ENCODE data around the gene LY6G6F.

The LY6G6F gene

DNA sequence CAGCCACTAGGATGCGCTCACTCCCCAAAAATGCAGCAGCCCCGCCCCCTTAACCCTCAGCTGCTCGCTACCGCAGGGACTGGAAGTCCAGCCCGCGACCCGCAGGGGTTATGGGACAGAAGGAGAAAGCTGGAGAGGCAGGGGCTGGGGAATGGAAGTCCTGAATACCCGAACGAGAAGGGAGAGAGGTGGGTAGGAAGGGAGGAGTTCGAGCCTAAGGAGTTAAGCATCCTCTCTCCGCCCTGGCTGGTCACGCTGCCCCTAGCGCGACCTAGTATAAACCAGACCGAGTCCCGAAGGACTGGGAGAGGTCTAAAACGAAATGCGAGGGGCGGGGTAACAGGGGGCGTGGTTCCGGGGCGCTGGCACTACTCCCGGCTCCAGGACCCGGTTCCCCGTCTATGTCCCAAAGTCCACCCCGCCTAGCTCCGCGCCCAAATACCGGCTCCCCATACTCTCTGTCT is 22.9 kb downstream of the LY6G6F start:
- DNase-seq: peak; percentile 84 to 89
- TF ChIP-seq POLR2A (IDR thresholded peaks at IDR 0.05; ENCODE audit: low read length) (peak; percentile 64), GATA1 (IDR thresholded peaks at IDR 0.05; ENCODE audit: low read depth, low read length) (no peak)

DNA sequence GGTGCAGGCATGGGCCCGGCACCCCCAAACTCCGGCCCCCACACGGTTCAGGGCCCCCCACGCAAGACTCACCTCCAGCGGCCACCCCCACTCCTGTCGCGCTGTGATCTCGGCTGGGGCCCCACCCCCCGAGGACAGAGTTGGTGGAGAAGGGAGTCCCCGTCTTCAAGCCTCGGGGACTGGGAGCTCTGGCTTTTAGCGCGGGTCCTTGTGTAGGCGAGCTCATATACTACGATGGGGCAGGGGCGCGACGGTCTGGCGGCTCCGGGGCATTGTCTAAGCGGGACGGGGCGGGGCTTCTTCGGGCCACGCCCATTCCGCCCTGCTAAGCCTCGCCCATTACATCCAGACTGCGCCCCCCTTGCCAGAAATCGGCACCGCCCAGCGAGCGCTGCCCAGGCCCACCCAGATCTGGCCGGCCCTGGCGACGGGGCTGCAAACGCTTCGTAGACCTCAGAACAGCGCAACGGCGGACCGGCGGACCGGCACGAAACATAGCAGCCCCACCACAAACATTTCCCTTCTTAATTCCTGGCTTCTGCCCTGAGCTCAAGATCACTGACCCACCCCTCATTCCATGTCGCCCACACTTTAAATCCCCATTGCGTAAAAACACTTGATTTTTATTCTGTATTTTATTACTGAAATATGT is 23.4 kb downstream of the LY6G6F start:
- peak; percentile 87 to 88 for DNase-seq
- TF ChIP-seq GATA1 (IDR thresholded peaks at IDR 0.05; ENCODE audit: low read depth, low read length): no peak
- TF ChIP-seq POLR2A (IDR thresholded peaks at IDR 0.05; ENCODE audit: low read length): peak; percentile 54

DNA sequence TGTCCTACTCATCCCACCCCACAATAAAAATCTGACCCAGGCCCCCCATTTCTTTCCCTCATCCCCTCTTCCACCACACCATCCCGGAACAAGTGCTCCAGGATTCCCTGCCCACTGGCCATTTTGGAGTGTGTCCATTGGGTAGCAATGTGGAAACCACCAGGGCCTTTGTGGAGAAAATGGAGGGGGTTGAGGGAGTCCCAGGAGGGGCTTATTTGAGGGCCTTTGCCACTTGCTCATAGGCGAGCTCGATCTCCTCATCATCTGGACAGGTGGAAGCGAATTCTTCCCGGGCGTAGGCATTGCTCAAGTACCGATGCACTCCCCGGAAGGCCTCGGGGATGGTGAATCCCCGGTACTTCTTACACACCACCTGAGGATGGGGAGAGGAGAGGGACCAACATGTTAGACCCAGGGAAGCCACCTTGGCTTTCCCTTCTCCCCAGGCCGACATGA is 24.0 kb downstream of the LY6G6F start:
- no peak for DNase-seq
- TF ChIP-seq GATA1 (IDR thresholded peaks at IDR 0.05; ENCODE audit: low read depth, low read length) (no peak), POLR2A (IDR thresholded peaks at IDR 0.05; ENCODE audit: low read length) (no peak)

DNA sequence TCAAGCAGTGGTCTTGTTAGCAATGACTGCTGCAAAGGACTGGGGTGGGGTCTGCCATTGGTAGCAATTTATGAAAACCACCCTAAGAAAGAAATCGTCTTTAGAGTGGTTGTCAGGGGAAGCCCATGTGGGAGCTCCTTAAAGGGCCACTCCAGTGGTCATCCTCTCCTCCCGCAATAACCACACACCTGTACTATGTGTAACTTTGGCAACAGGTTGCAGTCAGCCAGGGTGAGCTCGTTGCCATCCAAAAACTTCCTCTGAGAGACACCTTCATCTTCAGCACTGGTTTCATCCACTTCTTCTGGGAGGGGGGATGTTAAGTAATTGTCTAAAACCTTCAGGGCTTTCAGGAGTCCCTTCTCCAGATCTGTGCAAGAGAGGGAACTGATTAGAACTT is 25.4 kb downstream of the LY6G6F start:
- TF ChIP-seq POLR2A (IDR thresholded peaks at IDR 0.05; ENCODE audit: low read length) (no peak), GATA1 (IDR thresholded peaks at IDR 0.05; ENCODE audit: low read depth, low read length) (no peak)
- DNase-seq: no peak

DNA sequence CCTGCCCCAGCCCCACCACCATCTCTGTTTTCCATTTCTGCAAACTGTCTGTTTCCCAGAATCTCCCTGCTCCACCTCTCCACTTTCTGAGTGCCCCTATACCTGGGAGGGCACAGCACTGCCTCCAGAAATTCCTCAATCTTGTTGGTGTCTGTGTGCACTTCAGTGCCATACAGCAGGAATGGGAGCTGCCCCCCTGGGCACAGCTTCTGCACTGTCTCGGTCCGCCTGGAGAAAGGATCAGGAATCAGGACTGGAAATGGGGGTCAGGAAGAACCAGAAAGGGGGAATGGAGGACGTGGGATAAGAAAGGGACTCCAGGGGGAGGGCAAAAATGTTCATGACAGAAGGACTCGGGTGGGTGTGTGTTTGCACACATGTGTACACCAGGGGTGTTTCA is 27.1 kb downstream of the LY6G6F start:
- no peak for DNase-seq
- TF ChIP-seq GATA1 (IDR thresholded peaks at IDR 0.05; ENCODE audit: low read depth, low read length): no peak
- TF ChIP-seq POLR2A (IDR thresholded peaks at IDR 0.05; ENCODE audit: low read length): no peak

DNA sequence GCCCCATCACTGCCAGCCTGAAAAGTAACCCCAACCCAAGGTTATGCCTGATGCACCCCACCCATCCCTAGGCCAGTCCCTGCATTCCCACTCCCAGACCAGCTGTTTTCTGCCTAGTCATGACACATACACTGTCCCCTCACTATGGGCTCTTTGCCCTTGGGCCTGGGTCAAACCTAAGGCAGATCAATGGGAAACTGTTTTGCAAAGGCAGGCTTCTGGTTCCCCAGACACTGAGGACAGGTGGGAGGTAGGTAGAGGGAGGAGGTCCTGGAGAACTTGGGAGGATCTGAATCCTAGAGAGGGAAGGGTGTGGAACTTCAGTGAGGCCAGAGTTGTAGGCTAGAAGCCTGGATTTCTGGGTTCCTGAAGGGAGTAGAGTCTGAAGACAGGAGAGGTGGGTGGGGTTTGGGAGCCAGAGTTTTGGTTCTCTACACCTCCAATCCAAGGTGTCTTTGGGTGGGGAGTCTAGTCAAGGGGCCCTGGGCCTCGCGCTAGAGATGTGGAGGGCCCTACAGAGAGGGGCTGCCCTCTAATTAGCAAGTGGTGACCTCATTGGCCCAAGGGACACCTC is 27.7 kb downstream of the LY6G6F start:
- no peak for TF ChIP-seq POLR2A (IDR thresholded peaks at IDR 0.05; ENCODE audit: low read length)
- no peak for TF ChIP-seq GATA1 (IDR thresholded peaks at IDR 0.05; ENCODE audit: low read depth, low read length)

DNA sequence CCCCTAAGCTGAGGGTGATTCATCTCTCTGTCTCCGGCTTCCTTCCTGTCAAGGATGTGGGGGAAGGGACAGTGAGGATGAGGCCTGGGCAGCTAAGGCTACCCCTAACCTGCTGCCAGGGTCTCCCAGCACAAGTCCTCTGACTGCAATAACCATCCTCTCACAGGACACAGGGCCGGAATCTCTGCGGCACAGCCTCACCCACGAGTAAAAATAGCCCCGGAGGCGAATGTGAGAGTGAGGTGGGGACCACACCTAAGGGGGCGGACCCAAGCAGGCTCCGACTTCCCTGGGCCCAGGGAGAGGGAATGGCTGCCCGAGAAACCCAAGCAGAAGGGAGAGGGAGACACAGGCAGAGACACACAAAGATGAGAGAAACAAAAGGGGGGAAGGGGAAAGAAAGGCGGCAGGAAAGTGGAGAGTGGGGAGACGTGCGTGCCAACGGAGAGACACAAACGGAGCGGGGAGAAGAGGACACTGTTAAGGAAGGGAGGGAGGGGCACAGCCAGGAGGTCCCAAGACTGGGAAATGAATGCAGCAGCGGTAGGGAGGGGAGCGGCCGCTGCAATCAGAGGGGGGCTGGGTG is 28.2 kb downstream of the LY6G6F start:
- TF ChIP-seq GATA1 (IDR thresholded peaks at IDR 0.05; ENCODE audit: low read depth, low read length) (no peak), POLR2A (IDR thresholded peaks at IDR 0.05; ENCODE audit: low read length) (peak; percentile 26)
- DNase-seq: peak; percentile 45 to 77

More for the DNA sequence above, 27.7 kb downstream of the LY6G6F start:
- DNase-seq: no peak

DNA sequence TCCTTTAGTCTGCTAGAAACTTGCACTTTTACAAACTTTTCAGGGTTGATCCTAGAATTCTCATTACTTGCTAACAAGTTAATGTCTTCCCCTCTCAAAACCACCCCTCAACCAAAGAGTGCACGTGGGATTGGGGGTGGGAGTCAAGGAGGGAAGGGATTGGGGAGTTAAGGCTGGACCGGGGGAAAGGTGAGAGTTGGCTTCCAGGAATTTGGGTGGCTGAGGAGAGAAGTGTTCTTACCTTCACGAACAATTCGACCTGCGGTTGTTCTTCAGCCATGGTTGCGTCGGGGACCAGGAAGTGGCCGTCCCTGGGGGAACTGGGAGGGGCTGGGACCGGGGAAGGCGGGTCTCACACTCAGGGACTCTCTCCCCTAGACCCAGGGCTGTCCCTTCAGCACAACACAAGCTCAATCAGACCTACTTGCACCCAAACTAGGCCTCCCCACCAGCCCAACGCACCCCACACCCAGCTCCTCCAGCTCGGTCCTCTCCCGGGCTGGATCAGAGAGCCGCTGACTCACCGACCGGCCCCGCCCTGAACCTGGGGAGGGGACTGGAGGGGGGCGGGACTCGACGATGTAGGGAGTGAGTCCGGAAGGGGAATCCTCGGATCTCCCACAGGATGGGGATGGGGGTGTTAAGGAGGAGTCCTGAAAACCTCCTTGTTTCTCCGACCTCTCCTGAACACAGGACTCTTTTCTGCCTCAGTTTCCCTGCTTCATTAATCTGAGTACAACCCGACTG is 29.5 kb downstream of the LY6G6F start, which contains the start of gene CLIC1:
Gene CLIC1, minus strand, starts transcription at position 510 of the 747 bp plus-strand sequence. Its CDS starts 230 bp downstream, at position 280.
- DNase-seq: peak; percentile 79 to 88
- TF ChIP-seq GATA1 (IDR thresholded peaks at IDR 0.05; ENCODE audit: low read depth, low read length): no peak
- peak; percentile 92 for TF ChIP-seq POLR2A (IDR thresholded peaks at IDR 0.05; ENCODE audit: low read length)

DNA sequence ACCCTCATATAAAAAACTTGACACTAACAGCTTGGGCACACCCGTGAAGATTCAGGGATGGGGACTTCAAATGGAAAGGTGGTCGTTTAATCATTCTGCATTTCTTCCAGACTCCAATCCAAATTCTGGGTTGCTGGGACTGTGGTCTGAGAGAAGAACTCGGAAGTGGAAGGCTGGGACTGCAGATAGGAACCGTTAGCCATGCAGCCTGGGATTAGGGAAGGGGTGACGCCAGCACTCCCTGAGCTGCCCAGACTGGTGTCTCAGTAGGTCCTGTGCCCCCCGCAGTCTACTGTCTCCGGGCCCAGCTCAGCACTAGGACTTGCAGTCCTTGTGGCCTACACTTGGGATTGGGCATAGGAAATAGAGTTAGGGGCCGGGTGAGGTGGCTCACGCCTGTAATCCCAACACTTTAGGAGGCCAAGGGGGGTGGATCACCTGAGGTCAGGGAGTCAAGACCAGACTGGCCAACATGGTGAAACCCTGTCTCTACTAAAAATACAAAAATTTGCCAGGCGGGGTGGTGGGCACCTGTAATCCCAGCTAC is 30.2 kb downstream of the LY6G6F start:
- no peak for TF ChIP-seq POLR2A (IDR thresholded peaks at IDR 0.05; ENCODE audit: low read length)
- TF ChIP-seq GATA1 (IDR thresholded peaks at IDR 0.05; ENCODE audit: low read depth, low read length): no peak
- DNase-seq: no peak

DNA sequence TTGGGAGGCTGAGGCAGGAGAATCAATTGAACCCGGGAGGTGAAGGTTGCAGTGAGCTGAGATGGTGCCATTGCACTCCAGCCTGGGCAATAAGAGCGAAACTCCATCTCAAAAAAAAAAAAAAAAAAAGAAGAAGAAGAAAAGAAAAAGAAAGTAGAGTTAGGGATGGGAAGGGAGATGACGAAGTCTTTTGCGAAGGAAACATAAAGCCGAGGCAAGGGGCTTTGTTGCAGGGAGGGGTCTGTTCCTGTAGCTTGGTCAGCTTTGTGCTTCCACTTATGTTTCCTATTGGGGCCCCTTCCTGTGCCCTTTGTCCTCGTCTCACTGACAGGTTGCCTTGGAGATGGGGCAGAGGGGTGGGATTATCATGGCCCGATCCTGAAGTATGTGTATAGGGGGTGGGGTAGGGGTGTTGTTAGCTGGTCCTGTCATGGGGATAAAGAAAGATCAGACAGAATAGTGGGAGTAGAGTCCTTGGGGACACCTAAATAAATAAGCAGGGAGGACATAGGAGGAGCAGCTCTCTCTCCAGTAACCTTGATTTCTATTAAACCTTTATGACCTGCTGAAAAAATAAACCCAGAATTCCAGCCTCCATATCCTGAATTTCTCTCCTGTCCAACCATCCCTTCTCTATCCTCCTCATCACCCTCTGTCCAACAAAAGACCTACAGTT is 30.8 kb downstream of the LY6G6F start:
- no peak for TF ChIP-seq POLR2A (IDR thresholded peaks at IDR 0.05; ENCODE audit: low read length)
- TF ChIP-seq GATA1 (IDR thresholded peaks at IDR 0.05; ENCODE audit: low read depth, low read length): no peak
- DNase-seq: no peak

DNA sequence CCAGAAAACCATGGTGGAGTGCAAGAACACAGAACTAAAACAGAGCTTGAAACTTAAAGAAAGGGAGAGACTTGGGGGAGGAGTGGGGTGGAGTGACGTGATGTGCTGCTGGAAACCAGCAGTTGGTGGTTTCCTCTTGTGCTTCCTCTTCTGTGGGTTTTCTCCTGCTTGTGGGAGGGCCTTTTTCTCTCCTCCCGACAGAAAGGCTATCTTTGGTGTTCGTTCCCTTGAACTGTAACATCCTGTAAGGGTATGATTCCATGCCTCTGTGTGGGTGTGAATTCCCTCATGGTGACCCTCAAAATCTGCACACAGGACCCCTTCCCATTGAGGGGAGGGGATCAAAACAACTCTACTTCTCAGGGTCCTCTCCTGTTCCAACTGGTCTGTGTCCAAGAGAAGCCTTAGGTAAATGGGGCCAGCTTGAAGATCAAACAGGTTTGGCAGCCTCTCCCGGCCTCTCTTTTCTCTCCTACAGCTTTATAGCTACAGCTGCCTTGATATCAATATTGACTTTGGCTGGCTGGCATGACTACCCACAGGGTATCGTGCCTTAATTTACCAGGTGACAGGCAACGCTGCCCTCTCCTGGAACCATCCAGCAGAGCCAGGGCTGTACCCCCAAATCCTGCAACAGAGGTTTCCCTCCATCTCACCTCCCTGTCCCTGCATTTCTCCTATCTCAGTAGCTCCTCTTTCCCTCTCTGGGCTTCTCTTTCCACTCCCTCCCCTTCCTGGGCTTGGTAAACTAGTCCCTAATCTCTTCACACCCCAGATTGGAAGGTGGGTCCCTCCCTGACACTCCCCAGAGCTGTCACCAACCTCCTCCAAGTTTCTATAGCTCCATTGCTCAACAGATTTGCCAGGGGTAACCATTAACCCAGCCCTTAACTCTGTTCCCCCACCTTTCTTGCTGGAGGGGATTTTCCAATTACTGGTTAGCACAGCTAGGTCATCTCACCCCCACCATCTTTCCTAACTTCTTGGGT is 31.6 kb downstream of the LY6G6F start:
- DNase-seq: peak; percentile 67 to 71
- TF ChIP-seq GATA1 (IDR thresholded peaks at IDR 0.05; ENCODE audit: low read depth, low read length): no peak
- peak; percentile 77 for TF ChIP-seq POLR2A (IDR thresholded peaks at IDR 0.05; ENCODE audit: low read length)
